GM18526 (cell line): Measurements from ENCODE around the gene PAFAH1B1.

Experiments
- POLR2A ChIP-seq: IDR thresholded peaks from 3 replicates; pipeline ENCODE4 v1.6.1; 2011; ENCODE audit not compliant: insufficient read length; ENCODE audit errors: extremely low read depth

Gene PAFAH1B1

DNA sequence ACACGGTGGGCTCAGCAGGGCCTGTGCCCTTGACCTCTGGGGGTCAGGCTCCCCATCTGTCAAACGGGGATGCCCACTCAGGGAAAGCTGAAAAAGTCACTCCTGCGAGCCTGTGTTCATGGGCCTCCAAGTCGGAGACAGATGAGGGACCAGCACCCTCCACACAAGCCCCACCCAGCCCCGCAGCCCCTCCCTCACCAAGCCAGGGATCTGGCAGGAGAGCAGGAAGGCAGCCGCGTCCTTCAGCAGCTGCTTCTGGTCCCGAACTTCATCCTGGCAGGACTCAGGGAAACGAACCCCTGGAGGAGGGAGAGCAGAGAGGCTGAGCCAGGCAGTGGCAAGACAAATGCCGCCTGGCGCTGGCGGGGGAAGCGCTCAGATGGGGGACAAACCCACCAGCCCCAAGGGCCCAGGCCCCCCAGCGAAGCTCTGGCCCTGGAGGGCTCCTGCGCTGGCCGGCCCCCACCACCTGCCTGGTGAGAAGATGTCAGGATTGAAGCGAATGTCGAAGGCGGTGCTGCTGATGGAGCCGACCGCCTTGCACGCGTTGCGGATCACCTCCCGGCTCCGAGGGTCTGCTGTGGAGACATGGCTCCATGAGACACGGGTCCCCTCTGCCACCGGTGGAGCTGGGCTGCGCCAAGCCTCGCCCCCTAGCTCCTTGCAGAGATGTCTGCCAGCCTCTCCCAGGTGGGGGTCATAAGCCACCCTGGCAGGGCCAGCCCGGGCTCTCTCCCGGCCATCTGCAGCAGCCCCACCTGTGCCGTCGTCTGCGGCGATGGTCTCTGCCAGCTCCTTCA is 102.7 kb downstream of the PAFAH1B1 start:
- TF ChIP-seq POLR2A = no peak

DNA sequence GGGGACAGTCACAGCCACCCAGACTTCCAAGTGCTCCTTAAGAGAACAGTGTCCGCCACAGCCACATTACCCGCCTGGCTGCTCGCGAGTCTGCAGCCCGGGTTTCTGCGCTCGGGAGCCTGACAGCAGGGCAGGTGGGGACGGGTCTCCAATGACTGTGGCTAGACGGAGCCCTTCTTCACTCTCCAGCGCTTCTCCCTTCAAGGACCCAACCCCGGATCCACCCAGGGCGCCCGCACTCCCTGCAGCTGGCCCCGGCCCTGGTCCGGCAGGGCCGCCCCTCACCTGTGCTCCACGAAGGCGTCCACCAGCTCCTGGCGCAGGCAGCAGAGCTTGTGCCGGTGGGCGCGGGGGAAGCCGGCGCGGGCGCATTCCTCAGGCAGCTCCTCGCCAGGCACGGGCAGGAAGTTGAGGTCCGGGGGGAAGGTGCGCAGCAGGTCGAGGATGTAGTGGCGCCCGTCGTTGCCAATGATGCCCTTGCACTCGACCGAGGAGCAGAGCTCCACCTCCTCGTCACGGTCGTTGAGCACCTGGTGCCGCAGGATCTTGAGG is 104.2 kb downstream of the PAFAH1B1 start:
- TF ChIP-seq POLR2A = no peak

DNA sequence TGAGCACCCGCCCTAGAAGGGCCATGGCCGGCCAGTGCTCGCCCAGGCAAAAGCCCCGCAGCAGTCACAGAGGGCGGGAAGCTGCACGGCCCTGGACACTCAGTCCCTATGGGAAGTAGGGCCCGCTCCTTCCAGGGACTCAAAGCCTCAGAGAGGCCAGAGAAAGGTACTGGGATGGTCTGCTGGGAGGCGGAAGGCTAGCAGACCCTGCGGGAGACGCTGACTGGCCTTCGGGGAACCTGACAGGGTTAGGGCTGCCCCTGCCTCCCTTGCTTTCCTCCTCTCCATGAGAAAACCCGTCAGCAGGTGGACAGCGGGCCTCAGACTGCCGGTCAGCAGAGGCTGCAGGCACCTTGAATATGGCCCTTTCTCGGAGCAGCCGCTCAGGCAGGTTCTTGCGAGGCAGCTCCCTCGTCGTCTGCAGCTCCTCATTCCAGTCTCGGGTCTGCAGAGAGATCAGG is 106.6 kb downstream of the PAFAH1B1 start:
- TF ChIP-seq POLR2A = no peak

DNA sequence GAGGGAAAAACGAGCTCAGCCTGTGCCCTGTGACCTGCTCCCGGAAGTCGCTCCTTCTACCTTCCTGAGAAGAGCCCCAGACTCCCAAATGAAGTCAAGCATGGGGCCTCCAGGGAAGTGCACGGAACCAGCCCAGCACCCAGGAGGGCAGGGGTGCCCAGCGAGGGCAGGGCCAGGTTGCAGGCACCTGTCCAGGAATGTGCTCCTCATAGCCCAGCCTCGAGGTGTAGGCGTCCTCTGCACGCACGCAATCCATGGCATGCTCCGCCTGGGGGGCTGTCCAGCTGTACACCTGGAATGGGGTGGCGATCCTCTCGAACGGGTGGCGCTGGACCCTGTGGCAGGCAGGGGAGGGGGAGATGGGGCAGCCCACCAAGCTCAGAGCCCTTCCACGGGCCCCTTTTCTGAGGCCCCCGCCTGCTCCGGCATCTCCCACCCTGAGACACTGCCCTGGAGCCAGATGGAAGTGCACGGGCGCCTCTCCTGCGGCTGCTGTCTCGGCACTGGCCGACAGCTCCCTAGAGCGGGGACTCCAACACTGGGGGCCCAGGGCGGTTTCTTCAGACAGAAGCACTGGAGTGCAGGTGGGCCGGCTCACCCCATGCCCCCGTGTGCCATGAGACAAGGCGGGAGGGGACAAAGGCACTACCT is 107.2 kb downstream of the PAFAH1B1 start:
- TF ChIP-seq POLR2A = no peak

DNA sequence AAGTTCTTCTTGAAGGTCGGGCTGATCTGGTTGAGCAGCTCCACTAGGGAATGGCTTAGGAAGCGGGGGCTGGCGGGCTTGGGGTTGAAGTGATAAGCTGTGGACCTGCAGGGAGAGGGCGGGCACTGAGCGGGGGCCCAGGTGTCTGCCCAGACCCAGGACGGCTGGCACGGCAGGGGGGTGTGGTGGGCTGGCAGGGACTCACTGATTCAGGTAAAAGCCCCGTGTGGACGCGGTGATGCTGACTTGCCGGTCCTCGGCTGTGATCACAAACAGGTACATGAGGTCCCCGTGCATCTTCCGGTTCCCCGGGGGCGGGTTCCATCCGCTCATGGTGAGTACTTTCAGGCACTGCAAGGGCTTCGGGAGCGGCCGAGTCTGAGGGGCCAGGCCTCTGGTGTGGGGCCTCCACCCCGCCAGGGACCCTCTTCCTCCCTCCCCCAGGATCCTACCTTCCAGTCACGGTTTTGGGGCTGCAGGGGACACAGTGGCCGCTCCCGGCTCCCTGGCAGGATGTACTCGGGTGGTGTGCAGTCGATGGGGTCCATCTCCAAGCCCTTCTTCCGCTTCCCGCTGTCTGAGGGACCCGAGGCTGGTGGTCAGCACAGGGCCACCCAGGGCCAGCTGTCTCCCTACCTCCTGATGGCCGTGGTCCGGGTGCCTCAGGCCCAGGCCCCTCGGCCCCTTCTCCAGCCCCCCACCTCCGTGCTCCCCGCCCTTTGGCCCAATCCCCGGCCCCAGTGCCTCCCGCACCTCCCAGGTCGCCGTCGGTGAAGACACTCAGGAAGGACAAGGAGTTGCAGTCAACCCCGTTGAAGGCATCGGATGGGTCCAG is 107.9 kb downstream of the PAFAH1B1 start:
- TF ChIP-seq POLR2A = no peak

DNA sequence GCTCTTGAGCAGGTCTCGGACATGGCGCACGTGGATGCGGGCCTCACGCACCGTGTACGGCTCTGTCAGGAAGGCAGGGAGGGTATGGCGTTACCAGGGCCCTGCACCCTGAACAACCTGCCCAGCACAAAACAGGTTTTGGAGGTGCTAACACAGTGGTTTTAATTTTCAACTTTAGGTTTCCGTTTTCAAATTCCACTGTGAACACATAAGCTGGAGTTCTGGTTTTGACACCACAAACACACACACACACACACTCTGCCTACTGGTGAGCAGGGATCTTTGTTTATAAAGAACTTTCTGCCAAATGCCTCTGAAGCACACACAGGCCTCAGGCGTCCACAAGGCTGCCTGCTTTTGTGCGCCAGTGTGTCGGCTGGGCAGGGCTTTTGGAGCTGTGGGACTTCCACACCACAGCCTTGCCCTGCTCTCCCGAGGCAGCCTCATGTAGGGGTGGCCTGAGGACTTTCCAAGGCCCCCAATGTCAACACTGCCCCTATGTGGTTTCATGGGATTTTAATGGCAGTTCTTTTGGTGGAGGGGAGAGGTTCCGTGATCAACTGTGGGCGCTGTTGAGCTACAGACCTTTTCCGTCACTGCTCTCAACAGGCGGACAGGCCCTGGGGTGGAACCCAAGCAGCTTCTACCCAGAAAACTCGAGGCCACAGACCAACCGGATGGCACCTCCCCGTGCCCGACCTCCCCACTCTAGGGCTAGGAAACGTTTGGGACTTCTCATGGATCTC is 108.7 kb downstream of the PAFAH1B1 start:
- no peak for TF ChIP-seq POLR2A

DNA sequence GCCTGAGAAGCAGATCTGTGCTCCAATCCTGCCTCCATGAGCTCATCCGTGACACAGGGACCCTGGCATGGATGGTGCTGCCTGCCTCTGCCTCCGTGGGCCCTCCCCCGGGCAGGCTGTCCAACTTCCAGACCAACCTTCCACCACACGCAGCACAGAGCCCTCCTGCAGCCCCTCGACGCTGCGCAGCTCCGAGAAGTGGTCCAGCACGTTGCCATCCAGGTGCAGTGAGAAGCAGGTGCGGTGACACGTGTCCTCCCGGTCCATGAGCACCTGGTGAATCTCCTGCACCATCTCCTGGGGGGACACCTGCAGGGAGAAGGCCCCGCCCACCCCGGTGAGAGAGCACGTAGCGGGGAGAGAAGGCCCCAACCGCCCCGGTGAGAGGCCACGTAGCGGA is 109.7 kb downstream of the PAFAH1B1 start:
- TF ChIP-seq POLR2A = no peak

DNA sequence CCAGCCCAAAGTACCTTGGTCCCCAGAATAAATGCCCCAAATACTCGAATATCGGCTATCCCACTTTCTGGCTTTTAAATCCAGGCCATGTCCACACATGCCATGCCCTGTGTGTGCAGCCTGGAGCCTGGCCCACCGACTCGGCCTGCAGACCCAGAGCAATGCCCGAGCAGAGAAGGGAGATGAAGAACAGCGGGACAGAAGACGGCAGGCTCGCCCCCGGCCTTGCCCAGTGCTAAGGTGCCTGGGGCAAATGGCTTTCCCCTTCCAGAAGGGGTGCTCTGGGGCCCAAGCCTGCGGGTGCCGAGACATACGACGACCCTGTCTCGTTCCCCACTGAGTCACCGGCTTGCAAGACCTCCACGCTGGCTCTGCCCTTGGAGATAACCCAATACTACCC is 110.2 kb downstream of the PAFAH1B1 start:
- TF ChIP-seq POLR2A = no peak

DNA sequence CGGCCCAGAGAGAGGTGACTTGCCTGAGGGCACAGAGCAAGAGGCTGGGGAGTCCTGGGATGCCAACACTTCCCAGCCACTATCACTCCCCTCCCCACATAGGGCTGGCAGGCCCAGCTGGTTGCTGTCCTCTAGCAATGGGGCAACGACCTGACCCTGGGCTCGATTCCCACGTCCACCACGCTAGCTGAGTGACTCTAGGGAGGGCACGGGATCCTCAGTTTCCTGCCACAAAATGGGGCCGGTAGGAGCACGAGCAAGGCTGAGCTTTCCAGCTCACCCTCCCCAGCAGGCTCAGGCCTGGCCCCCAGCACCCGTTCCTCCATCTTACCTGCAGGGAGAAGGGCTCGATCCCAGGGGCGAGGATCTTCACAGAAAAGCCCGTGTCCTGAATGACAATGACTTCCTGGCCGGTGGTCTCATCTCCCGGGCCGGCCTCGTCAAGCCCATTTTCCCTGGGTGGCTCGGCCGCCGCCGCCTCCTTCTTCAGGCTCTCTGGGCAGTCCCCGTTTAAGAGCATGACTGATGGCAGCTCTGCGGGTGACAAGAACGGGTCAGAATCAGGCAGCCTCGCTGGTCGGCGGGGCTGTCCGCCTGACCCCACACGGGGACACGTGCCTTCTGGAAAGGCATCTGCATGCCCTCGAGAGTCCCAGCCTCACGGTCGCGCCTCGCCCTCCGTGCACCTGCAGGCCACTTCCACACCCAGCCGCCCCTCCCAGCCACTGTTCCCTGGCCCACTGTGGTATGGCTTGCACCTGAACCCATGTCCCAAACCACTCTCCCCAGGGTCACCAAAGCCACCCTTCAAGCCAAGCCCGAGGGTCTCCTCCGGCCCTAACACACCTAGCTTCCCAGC is 110.8 kb downstream of the PAFAH1B1 start:
- TF ChIP-seq POLR2A = no peak

DNA sequence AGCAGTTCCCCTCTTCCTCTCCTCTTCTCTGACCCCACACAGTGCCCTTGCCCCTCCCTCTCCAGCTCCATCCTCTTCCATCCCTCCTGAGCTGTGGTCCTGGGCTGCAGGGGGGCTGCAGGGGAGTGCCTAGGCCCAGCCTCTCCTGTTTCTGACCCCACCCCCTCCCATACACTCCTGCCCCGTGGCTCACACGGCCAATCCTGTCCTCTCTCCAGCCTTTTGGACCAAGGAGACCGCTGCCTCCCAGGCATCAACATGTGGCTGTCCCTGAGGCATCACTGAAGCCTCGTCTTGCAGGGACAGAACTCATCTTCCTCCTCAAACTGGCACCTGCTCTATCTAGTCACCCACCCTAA is 111.4 kb downstream of the PAFAH1B1 start:
- no peak for TF ChIP-seq POLR2A

DNA sequence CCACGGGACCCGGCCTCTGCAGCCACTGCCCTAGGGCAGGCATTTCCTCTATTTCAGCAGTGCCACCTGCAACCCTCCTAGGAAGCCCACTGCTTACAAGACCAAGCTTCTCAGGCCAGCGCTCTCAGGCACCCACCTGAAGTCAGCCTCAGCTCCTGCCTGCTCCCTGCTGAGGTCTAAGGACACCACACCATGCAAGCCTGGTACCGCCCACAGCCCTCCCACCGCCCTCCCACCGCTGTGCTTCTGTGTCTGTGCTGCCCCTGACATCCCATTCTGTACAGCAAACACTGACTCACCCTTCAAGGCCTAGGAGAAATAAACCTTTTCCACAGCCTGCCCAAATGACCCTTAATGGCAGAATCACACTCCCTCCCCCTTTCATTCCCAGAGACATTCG is 111.8 kb downstream of the PAFAH1B1 start:
- no peak for TF ChIP-seq POLR2A

DNA sequence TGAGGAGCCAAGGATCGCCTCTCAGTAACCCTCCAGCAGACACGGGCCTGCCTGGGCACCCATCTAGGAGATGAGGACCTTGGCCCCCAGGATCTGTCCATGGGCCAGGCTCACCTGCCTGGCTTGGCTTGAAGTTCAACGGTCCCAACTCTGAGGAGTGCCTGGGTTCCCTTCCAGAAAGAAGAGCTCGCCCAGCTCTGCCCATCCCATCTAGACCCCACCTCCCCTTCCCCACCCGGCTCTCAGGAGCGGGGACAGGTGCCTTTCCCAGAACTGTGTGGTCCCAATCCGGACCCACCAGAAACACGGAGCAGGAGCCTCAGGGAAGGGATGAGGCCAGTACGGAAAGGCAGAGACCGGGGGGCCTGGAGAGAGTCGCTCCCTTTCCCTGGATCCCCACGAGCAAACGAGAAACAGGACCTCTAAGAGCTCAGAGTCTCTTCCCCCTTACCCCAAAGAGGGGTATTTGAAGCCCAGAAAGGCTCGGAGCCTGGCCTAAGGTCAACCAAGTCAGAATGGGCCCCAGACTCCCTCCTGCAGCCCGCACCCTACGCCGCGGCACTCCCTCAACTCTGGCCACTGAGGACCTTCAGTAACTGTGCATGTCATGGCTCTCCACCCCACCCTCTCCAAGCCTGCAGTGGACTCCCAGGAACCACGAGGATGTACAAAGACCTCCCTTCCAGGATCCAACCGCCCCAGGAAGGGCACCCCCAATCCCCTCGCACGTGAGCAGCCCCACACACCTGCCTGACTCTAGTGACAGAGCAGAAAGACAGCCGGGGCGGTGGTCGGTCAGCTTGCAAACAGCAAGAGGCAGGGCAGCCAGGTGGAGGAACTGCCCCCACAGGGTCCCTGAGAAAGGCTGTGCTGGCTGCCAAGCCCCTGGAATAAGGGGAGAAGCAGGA is 112.7 kb downstream of the PAFAH1B1 start:
- no peak for TF ChIP-seq POLR2A
